Measurements from ENCODE around the gene DLL3. TPM values are rescaled to one million over a fixed set of nuclear protein-coding genes. Genes with fewer than 3 reads are reported as not detected.

DLL3 gene
- total RNA-seq, 4 donors from 2014 or later: 0.10 TPM; not detected in 3

- intact Hi-C loops (cut with DNase I; ENCODE audit: low total_unique reads): no loop called here
- WGBS, 2 donors: 63% methylated on average over 7 of the region's 7 CpGs
- H3K4me3 ChIP-seq (ENCODE audit: low read depth, poor library complexity, severe bottlenecking): no peak overlapping the region
- DNase-seq (ENCODE audit: low spot score in 2 of 2): no peak
- TF ChIP-seq POLR2A (IDR thresholded peaks at IDR 0.05) (no peak), CTCF (IDR thresholded peaks at IDR 0.05) (no peak)
Measured at GRCh38 chr19:39553082-39553652, 54.4 kb downstream of the DLL3 start.

- DNase-seq (ENCODE audit: low spot score in 2 of 2): no peak
- intact Hi-C loops (cut with DNase I; ENCODE audit: low total_unique reads): no loop called here
- 65 to 76% methylated on average over 4 of the region's 4 CpGs for WGBS, 2 donors
Measured at GRCh38 chr19:39554701-39555311, 56.1 kb downstream of the DLL3 start.

GRCh38 chr19:39555883-39556282 lies 57.1 kb downstream of the DLL3 start:
- WGBS, 2 donors: 22 to 25% methylated on average over 1 of the region's 1 CpG
- H3K4me3 ChIP-seq (ENCODE audit: low read depth, poor library complexity, severe bottlenecking): no peak overlapping the region
- no peak for DNase-seq (ENCODE audit: low spot score in 2 of 2)
- no peak for TF ChIP-seq CTCF (IDR thresholded peaks at IDR 0.05)
- intact Hi-C loops (cut with DNase I; ENCODE audit: low total_unique reads): no loop called here

More at GRCh38 chr19:39554701-39555311, 56.1 kb downstream of the DLL3 start:
- H3K4me3 ChIP-seq (ENCODE audit: low read depth, poor library complexity, severe bottlenecking): no peak overlapping the region
- TF ChIP-seq CTCF (IDR thresholded peaks at IDR 0.05) (no peak), POLR2A (IDR thresholded peaks at IDR 0.05) (no peak)

Other genes with a start within 250 kb of the DLL3 start
- gene IFNL2, start 230.6 kb upstream of the DLL3 start, total RNA-seq: not detected
- gene IFNL1, start 202.5 kb upstream of the DLL3 start, total RNA-seq: not detected
- 1 to 10 TPM in 2 of 4 donors, under 1 TPM in 2; 0.46 to 3.5 (median 1.5) TPM for gene LRFN1, start 178.1 kb upstream of the DLL3 start, total RNA-seq
- gene GMFG, start 162.9 kb upstream of the DLL3 start, total RNA-seq: 10 to 100 TPM in 2 of 4 donors, 1 to 10 TPM in 1, under 1 TPM in 1; 0.72 to 12.6 (median 8.8) TPM
- 100 to 1,000 TPM; 102 to 132 (median 118) TPM for gene SAMD4B, start 156.5 kb upstream of the DLL3 start, total RNA-seq
- gene PAF1, start 107.8 kb upstream of the DLL3 start, total RNA-seq: 10 to 100 TPM; 22.4 to 48.0 (median 36.3) TPM
- 10 to 100 TPM; 30.3 to 35.8 (median 33.3) TPM for gene MED29, start 107.6 kb upstream of the DLL3 start, total RNA-seq
- gene ZFP36, start 92.1 kb upstream of the DLL3 start, total RNA-seq: 100 to 1,000 TPM; 170 to 536 (median 280) TPM
- 1 to 10 TPM; 3.0 to 6.4 (median 4.3) TPM for gene PLEKHG2, start 86.3 kb upstream of the DLL3 start, total RNA-seq
- 1,000 to 10,000 TPM; 1,726 to 3,026 (median 2,088) TPM for gene RPS16, start 63.0 kb upstream of the DLL3 start, total RNA-seq
- 100 to 1,000 TPM in 1 of 4 donors, 10 to 100 TPM in 3; 70.0 to 102 (median 77.3) TPM for gene SUPT5H, start 53.4 kb upstream of the DLL3 start, total RNA-seq
- gene TIMM50, start 18.1 kb upstream of the DLL3 start, total RNA-seq: 10 to 100 TPM; 35.0 to 41.9 (median 37.1) TPM
- not detected for gene SELENOV, start 16.2 kb downstream of the DLL3 start, total RNA-seq
- gene EID2B, start 33.9 kb downstream of the DLL3 start, total RNA-seq: 1 to 10 TPM in 2 of 4 donors, under 1 TPM in 2; 0.56 to 1.5 (median 1.0) TPM
- 10 to 100 TPM; 12.4 to 19.0 (median 14.3) TPM for gene EID2, start 41.2 kb downstream of the DLL3 start, total RNA-seq
- gene LGALS13, start 103.6 kb downstream of the DLL3 start, total RNA-seq: not detected
- not detected for gene LGALS16, start 157.0 kb downstream of the DLL3 start, total RNA-seq
- gene LGALS14, start 205.5 kb downstream of the DLL3 start, total RNA-seq: not detected
- gene CLC, start 239.1 kb downstream of the DLL3 start, total RNA-seq: not detected

Measured in lower leg skin (tissue), 4 donors.